GM12878 (cell line): Measurements from ENCODE around the gene AGAP1. TPM values are rescaled to one million over a fixed set of nuclear protein-coding genes. Genes with fewer than 3 reads are reported as not detected.

ENCODE experiments used
- ATAC-seq: fragments of 200-7000 bp; cut with Tn5 transposase; 3 replicates; pipeline ENCODE4 v1.9.1; 2020; ENCODE audit warnings: mild to moderate bottlenecking, moderate library complexity
- BruUV-seq: library from RNA; stranded (reverse); fragments of 400-500 nt; replicated peaks from 2 replicates; lab custom pipeline; 2021; lab: Mats Ljungman, UMichigan
- CTCF ChIA-PET: fragments of 300-600 bp; sonication (Branson Sonifier 250); formaldehyde crosslinking; extraction: SDS; loops from one replicate; lab custom pipeline; 2021; ENCODE audit warnings: inconsistent platforms; lab: Yijun Ruan, JAX
- POLR2A ChIA-PET: fragments of 350-600 bp; formaldehyde crosslinking; extraction: SDS; loops from one replicate; lab custom pipeline; 2021; ENCODE audit warnings: inconsistent platforms; lab: Charles Lee
- RAD21 ChIA-PET: fragments of 300-600 bp; sonication (Branson Sonifier 250); formaldehyde crosslinking; loops from one replicate; lab custom pipeline; 2023; ENCODE audit warnings: antibody characterized with exemption; ENCODE audit not compliant: unreplicated experiment; lab: Charles Lee
- SMC1A ChIA-PET: fragments of 300-600 bp; sonication (Branson Sonifier 250); formaldehyde crosslinking; loops from one replicate; lab custom pipeline; 2023; ENCODE audit not compliant: unreplicated experiment, uncharacterized antibody; lab: Charles Lee
- DNase-seq: peaks from one replicate; pipeline ENCODE4 v3.0.0-alpha.2; 2011; ENCODE audit warnings: low read depth, low spot score
- FAIRE-seq: peaks from 3 replicates; lab custom pipeline; 2011; peaks lifted over from hg19 to GRCh38; lab: Jason Lieb, UNC
- H2AFZ ChIP-seq: 2 replicates; pipeline ENCODE4 v1.6.0; 2011; ENCODE audit warnings: low read depth, low read length, control low read depth; ENCODE audit not compliant: control insufficient read depth
- H3K27ac ChIP-seq: 2 replicates; pipeline ENCODE4 v1.5.1; 2011; ENCODE audit warnings: control low read depth; ENCODE audit not compliant: control insufficient read depth, insufficient read depth
- H3K27me3 ChIP-seq, 2 experiments: replicated peaks in 1 of 2; 2 replicates each; pipeline versions ENCODE4 v1.6.0 to v1.6.1; 2011; ENCODE audit warnings: low read length in 1 of 2; ENCODE audit not compliant: control insufficient read depth in 2 of 2, insufficient read depth in 2 of 2
- H3K36me3 ChIP-seq, 2 experiments: 2 replicates each; pipeline ENCODE4 v1.5.1; 2011; ENCODE audit warnings: low read length in 1 of 2; ENCODE audit not compliant: control insufficient read depth in 2 of 2, insufficient read depth in 2 of 2
- H3K4me1 ChIP-seq: 2 replicates; pipeline ENCODE4 v1.6.1; 2011; ENCODE audit warnings: mild to moderate bottlenecking, low read length, moderate library complexity, mixed read lengths; ENCODE audit not compliant: control insufficient read depth, insufficient read depth
- H3K4me2 ChIP-seq: 2 replicates; pipeline ENCODE4 v1.6.0; 2011; ENCODE audit warnings: control low read depth; ENCODE audit not compliant: control insufficient read depth, insufficient read depth
- H3K4me3 ChIP-seq: fragments of 200-600 bp; sonication (generic); 2 replicates; pipeline ENCODE4 v1.5.1; 2016
- H3K79me2 ChIP-seq: 2 replicates; pipeline ENCODE4 v1.6.0; 2011; ENCODE audit warnings: low read length; ENCODE audit not compliant: control insufficient read depth, insufficient read depth
- H3K9ac ChIP-seq: 2 replicates; pipeline ENCODE4 v1.8.0; 2011; ENCODE audit warnings: low read length, control low read depth, mixed read lengths; ENCODE audit not compliant: control insufficient read depth, insufficient read depth
- H3K9me3 ChIP-seq: replicated peaks from 3 replicates; pipeline ENCODE4 v1.5.1; 2011; ENCODE audit warnings: mild to moderate bottlenecking, low read length; ENCODE audit not compliant: control insufficient read depth, insufficient read depth
- H4K20me1 ChIP-seq: 2 replicates; pipeline ENCODE4 v1.6.0; 2011; ENCODE audit not compliant: control insufficient read depth, insufficient read depth
- BRCA1 ChIP-seq: IDR thresholded peaks from 2 replicates; pipeline ENCODE4 v1.6.1; 2011; ENCODE audit warnings: low read depth, low read length, improper control_type of control experiment
- CEBPZ ChIP-seq: fragments of 150-350 bp; IDR thresholded peaks from 2 replicates; pipeline ENCODE4 v1.6.1; 2016; ENCODE audit warnings: low read depth, low read length
- CREM ChIP-seq: IDR thresholded peaks from 2 replicates; pipeline ENCODE4 v1.6.1; 2014; ENCODE audit warnings: antibody characterized with exemption, low read depth
- ESRRA ChIP-seq: IDR thresholded peaks from 2 replicates; pipeline ENCODE4 v1.6.1; 2012; ENCODE audit warnings: mild to moderate bottlenecking, low read length, improper control_type of control experiment
- EZH2 ChIP-seq: IDR thresholded peaks from 2 replicates; pipeline ENCODE4 v1.6.1; 2012; ENCODE audit warnings: low read depth, mild to moderate bottlenecking, control low read depth, inconsistent platforms, low read length, borderline replicate concordance; ENCODE audit not compliant: control insufficient read depth
- MEF2A ChIP-seq: IDR thresholded peaks from 2 replicates; pipeline ENCODE4 v1.6.1; 2011; ENCODE audit warnings: low read depth, mild to moderate bottlenecking, low read length, moderate library complexity; ENCODE audit not compliant: insufficient read depth
- NBN ChIP-seq: fragments of 450-650 bp; IDR thresholded peaks from 2 replicates; pipeline ENCODE4 v1.6.1; 2016
- NFYA ChIP-seq: IDR thresholded peaks from 2 replicates; pipeline ENCODE4 v1.6.1; 2011; ENCODE audit warnings: low read depth, mild to moderate bottlenecking, low read length, improper control_type of control experiment, borderline replicate concordance
- NR2F1 ChIP-seq: fragments of 450-650 bp; conservative IDR thresholded peaks from 2 replicates; pipeline ENCODE4 v1.6.1; 2017; ENCODE audit warnings: mild to moderate bottlenecking
- POLR2AphosphoS2 ChIP-seq: IDR thresholded peaks from 2 replicates; pipeline ENCODE4 v1.6.1; 2011; ENCODE audit warnings: low read depth, mild to moderate bottlenecking, low read length, improper control_type of control experiment, moderate library complexity
- TAF1 ChIP-seq: IDR thresholded peaks from 2 replicates; pipeline ENCODE4 v1.6.1; 2011; ENCODE audit warnings: mild to moderate bottlenecking, low read depth, low read length, borderline replicate concordance
- ZSCAN29 ChIP-seq: fragments of 450-650 bp; IDR thresholded peaks from 2 replicates; pipeline ENCODE4 v1.6.1; 2017; ENCODE audit warnings: mild to moderate bottlenecking, moderate library complexity
- WGBS: methylation state at CpG from one replicate; pipeline ENCODE4 v1.1.6; 2016; ENCODE audit warnings: low lambda C conversion rate; ENCODE audit not compliant: insufficient replicate concordance, insufficient coverage; ENCODE audit errors: missing lambda C conversion rate; 5-methylcytosine and 5-hydroxymethylcytosine counted together
- in situ Hi-C: fragments of 300-500 bp; cut with MboI; formaldehyde crosslinking; loops from 9 replicates; pipeline ENCODE4 v1.14.3; 2018; ENCODE audit warnings: mixed read lengths
- intact Hi-C: fragments of 100-400 bp; cut with micrococcal nuclease; formaldehyde crosslinking; loops from one replicate; pipeline ENCODE4 v1.14.2; 2022; ENCODE audit not compliant: unreplicated experiment
- polyA plus RNA-seq, 11 experiments: library from polyadenylated mRNA; depleted of rRNA in 4 of 11; unstranded in 6 of 11; stranded (reverse) in 5 of 11; fragments of >200 nt; fragmentation: Nextera tagmentation in 4 of 11; fragmentation: Illumina TruSeq in 1 of 11; extraction: Ambion mirVana in 4 of 11; extraction: Trizol in 1 of 11; gene quantifications; 1 replicate in 1 of 11; 2 replicates in 10 of 11; pipeline versions ENCODE4 v1.2.1 to v1.2.3, GENCODE V29; 2011 to 2016; ENCODE audit warnings: inconsistent platforms in 2 of 11, missing spikeins in 2 of 11, low read depth in 1 of 11
- total RNA-seq, 4 experiments: library from RNA; depleted of rRNA in 3 of 4; stranded (reverse); fragments of >200 nt in 3 of 4; fragmentation: Illumina TruSeq in 1 of 4; extraction: Trizol in 1 of 4; gene quantifications; 2 replicates each; pipeline versions ENCODE4 v1.2.1 to v1.2.3, GENCODE V29; 2013 to 2021

AGAP1 gene
- total and polyA plus RNA-seq, 10 of the 15 experiments (the other 5 are each of a cell fraction or from before 2014, with no cell fraction given) = 0.05 to 0.15 (median 0.06) TPM; not detected in 7

- no peak for TF ChIP-seq ZSCAN29
- TF ChIP-seq ESRRA = no peak
- TF ChIP-seq CREM = no peak
- TF ChIP-seq TAF1 = no peak
- no peak for TF ChIP-seq MEF2A
- TF ChIP-seq CEBPZ = no peak
- no peak for TF ChIP-seq NBN
These were observed 94.9 kb downstream of the AGAP1 start (continued) for GRCh38 chr2:235588750-235589149.

- DNase-seq (no peak), ATAC-seq (no peak), FAIRE-seq (no peak)
- Histone ChIP-seq H2AFZ (no peak overlapping the region), H3K79me2 (no peaks in the 10 kb centered on the region), H4K20me1 (no peaks in the 10 kb centered on the region), H3K9me3 (no peaks in the 10 kb centered on the region), H3K36me3 (no peaks in the 10 kb centered on the region), H3K27me3 (peaks cover 0 to 2% of the 10 kb centered on the region in 2 experiments; a peak in 1 of 4 replicates), H3K4me3 (no peak overlapping the region), H3K4me1 (no peaks in the 10 kb centered on the region), H3K9ac (no peak overlapping the region), H3K27ac (no peak overlapping the region), H3K4me2 (no peak overlapping the region)
- SMC1A ChIA-PET = no interaction called here
- CTCF ChIA-PET = no interaction called here
- no TSS peak for BruUV-seq
- POLR2A ChIA-PET = no interaction called here
- in situ Hi-C loops (loop anchor here (5.0 kb wide), 2 partner anchors 156 to 1039 kb away; no protein-coding TSS in a partner anchor), intact Hi-C loops (no loop called here)
- RAD21 ChIA-PET = no interaction called here
- WGBS = 37% methylated on average over 14 of the region's 14 CpGs
- TF ChIP-seq BRCA1 (no peak), POLR2AphosphoS2 (no peak), NFYA (no peak), CEBPZ (no peak), ZSCAN29 (no peak), EZH2 (no peak), NR2F1 (no peak)
These were observed 97.4 kb downstream of the AGAP1 start for GRCh38 chr2:235591231-235591730.
